ENCODE measurements around the gene SEC63.
"Not testable (repeated sequence)": the region's sequence is repeated elsewhere in the genome, so short reads cannot be mapped to it uniquely, and the experiment has no call there.

The SEC63 gene

DNA sequence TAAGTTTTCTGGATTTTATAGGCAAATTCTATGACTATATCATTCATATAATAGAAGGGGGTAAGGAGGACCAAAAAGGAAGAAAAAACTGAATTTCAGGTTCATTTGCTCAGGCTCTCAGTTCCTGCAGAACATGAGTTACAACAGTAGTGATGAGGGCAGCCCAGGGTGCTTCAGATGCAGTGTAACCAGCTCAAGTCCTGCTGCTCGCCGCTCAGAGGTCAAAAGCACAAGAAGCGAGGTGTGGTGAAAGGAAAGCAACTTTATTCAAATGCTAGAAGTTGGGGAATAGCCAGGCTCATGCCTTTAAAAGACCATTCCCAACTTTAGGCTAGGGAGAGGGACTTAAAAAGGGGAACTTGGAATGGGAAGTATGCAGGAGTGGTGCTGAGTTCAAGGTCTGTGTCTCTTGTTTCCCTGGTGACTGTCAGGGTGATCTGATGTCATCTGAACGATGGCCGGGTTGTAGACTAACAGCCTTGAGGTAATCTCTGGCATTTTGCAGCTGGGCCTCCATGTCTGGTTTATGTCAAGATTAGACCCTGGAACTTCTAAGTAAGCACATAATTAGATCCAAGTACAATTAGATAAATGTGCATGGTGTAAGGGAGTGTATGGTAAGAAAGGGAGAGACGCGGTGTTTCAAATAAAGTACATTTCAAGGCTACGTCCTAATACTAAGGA lies 14.5 kb upstream of the SEC63 start:
- no peak for DNase-seq (ENCODE audit: low read depth in 2 of 2, low spot score in 1 of 2)

DNA sequence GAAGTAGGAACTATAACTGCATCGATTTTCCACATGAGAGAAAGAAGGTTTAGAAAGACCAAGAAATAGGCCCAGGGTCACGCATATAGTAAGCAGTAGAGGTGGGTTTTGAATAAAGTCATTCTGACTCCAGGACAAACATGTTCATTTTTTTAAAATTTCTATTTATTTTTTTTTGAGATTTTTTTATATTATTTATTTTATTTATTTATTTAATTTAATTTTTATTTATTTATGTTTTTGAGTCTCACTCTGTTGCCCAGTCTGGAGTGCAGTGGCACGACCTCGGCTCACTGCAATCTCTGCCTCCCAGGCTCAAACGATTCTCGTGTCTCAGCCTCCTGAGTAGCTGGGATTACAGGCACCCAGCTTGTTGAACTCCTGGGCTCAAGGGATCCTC lies 13.2 kb upstream of the SEC63 start:
- DNase-seq (ENCODE audit: low read depth in 2 of 2, low spot score in 1 of 2): no peak

DNA sequence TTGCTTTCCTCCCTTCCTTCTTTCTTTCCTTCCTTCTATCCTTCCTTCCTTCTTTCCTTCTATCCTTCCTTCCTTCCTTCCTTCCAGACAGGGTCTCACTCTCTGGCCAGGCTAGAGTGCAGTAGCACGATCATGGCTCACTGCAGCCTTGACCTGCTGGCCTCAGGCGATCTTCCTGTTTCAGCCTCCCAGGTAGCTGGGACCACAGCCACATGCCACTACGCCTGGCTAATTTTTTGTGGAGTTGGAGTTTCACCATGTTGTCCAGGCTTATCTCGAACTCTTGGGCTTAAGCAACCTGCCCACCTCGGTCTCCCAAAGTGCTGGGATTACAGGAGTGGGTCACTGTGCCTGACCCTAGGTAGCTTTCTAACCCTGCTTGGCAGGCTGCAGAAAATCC lies 12.2 kb upstream of the SEC63 start:
- no peak for DNase-seq (ENCODE audit: low read depth in 2 of 2, low spot score in 1 of 2)

DNA sequence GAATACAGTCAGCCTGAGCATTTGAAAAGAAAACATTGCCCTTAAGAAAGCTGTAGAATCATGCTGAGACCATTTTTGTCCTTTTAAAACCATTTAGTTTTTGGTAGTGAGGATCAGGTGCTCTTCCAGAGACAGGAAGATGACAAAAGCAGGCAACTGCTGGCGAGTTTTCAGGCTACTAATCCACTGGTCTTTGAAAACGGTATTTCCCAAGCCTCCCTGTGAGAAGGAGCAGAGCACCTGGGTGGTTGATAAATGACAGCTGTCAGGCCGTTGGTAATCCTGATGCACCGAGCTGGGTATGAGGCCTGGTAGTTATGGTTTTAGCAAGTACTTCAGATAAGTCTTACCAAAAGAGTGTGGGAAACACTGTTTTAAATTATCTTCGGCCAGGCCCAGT lies 10.1 kb upstream of the SEC63 start:
- DNase-seq (ENCODE audit: low read depth in 2 of 2, low spot score in 1 of 2): no peak

DNA sequence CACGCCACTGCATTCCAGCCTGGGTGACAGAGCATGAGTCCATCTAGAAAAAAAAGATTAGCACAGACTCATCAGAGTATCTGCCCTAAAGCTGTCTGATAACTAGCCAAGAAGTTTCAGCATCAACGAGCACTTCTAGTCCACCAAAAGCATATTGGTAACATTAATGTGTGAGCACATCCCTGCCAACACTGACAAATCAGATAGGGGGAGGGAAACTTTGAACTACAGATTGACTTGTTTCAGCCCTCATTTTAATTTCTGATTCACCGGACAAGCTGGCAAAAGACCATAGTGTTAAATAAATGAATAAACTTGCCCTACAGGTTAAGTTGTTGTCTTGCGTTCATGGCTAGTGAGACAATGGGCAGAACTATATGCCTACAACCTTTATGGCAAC lies 7.7 kb upstream of the SEC63 start:
- DNase-seq (ENCODE audit: low read depth in 2 of 2, low spot score in 1 of 2): no peak

DNA sequence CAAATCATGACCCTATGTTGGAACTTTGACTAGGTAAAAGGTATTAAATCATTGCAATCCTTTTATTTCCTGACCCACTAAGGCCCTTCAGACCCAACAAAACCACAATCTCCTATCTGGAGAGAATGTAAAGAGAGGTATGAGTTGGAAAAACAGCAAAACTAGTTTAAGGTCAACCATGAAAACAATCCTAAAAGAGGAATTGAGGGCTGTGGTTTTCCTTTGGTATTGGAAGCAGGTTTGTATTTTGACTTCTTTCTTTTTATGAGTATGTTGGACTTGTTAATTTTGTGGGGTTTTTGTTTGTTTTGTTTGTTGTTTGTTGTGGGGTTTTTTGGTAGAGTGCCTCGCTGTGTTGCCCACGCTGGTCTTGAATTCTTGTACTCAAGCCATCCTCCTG lies 4.7 kb upstream of the SEC63 start:
- no peak for DNase-seq (ENCODE audit: low read depth in 2 of 2, low spot score in 1 of 2)

DNA sequence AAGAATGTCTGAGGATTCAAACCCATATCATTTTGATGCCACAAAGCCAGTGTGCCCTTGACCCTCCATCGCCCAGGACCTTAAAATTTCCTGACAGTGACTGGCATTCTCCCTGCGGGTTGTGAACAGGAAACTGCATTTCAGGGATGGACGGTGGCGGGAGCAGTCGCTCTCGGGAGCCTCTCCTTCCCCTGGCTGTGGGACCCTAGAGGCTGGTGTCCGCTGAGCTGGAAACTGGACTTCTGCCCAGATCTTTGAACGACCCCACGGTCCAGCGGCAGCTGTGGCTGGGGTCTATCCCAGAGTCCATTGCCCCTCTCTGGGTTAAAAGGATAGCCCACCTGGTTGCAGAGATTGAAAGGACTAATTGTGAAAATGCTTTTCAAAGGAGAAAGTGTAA lies 1.4 kb upstream of the SEC63 start:
- DNase-seq (ENCODE audit: low read depth in 2 of 2, low spot score in 1 of 2): no peak

DNA sequence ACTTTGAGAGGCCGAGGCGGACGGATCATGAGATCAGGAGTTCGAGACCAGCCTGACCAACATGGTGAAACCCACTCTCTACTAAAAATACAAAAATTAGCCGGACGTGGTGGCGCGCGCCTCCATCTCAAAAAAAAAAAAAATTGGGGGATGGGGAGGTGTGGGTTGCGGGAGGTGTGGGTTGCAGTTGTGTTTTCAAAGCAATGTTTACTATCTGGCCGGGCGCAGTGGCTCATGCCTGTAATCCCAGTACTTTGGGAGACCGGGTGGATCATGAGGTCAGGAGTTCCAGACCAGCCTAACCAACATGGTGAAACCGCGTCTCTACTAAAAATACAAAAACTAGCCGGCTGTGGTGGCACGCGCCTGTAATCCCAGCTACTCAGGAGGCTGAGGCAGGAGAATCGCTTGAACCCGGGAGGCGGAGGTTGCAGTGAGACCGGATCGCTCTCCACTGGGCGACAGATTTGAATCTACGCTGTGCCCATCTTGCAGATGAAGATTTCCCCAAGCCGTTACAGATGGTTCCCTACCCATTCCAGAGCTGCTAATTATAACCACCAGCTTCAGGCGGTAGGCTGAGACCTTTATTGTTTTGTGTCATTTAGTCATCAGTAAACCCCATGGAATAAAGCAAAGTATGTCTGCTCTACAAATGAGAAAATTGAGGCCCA lies 818 bp upstream of the SEC63 start:
- DNase-seq (ENCODE audit: low read depth in 2 of 2, low spot score in 1 of 2): not testable (repeated sequence)

DNA sequence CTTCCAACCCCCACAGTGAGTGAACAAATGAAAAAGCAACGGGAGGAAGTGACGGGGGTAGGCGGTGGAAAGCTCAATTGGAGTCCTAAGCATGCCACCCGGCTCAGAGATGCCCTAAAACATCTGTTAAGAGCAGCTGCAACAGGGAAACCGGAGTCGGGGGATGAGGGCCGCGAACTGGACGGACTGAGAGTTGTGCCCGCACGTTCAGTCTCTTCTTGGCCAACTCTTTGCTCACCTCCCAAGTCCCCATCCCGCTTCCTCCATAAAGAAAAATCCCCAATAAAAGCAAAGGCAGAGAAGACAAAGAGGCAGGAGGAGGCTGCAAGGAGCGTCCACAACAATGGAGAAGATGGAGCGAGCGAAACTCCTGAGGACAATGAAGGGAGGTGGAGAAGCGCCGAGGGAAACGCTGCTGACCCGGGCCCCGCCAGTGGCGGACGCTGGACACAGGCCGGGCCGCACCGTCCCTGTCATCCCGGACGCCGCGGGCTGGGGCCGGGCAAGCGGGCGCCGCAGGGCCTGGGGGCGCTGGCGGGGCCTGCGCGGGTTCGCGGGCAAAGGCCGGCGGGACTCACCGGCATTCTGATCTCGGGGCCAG lies 600 bp downstream of the SEC63 start:
- peak; percentile 31 to 35 for DNase-seq (ENCODE audit: low read depth in 2 of 2, low spot score in 1 of 2)

DNA sequence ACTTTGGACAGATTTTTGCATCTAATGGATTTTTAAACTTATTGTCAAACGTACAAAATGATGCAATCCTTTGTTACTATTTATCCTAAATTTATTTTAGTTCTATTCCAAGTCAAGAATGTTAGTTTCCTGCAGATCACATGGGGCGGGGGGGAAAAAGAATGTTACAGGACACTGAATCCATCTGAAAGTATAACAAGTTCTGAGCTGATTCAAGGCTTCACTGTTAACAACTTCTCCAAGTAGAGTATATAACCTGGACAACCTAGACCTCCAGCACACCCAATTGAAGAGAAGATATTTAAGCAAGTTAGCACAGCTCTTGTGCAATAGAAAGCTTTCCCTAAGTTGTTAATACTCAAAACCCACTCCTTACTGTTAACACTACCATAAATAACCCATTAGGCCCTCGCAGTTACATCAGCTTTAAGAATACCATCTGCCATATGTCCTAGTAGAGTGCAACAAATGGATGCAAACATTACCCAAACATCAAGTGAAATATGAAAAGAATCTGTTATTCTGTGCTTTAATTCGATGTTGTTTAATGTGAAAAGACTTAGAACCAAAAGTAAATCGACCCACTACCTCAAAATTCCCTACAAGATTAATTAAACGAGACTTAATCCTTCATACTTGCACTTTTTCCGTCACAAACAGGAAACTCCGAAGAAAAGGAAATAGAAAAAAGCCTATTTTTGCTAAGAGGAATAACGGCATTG lies 1.3 kb downstream of the SEC63 start:
- no peak for DNase-seq (ENCODE audit: low read depth in 2 of 2, low spot score in 1 of 2)

DNA sequence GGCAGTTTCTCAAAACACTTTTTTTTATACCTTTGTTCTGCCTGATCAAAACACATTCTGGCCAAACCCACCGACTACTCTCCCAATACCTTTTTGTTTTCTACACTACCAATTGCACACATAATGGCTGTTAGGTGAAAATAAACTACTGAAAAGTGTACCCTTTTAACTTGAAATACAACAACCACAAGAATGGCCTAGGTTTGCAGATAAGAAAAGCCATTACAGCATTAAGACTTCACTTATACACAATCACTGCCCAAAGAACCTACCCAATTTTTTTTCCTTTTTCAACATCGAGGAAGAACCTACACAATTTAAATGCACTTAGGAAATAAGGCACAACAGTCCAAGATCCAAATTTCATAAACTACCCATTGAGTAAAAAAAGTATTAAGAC lies 1.8 kb downstream of the SEC63 start:
- DNase-seq (ENCODE audit: low read depth in 2 of 2, low spot score in 1 of 2): no peak

DNA sequence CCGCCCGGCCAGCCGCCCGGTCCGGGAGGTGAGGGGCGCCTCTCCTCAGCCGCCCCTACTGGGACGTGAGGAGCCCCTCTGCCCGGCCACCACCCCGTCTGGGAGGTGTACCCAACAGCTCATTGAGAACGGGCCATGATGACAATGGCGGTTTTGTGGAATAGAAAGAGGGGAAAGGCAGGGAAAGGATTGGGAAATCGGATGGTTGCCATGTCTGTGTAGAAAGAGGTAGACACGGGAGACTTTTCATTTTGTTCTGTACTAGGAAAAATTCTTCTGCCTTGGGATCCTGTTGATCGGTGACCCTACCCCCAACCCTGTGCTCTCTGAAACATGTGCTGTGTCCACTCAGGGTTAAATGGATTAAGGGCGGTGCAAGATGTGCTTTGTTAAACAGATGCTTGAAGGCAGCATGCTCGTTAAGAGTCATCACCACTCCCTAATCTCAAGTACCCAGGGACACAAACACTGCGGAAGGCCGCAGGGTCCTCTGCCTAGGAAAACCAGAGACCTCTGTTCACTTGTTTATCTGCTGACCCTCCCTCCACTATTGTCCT lies 4.1 kb downstream of the SEC63 start:
- not testable (repeated sequence) for DNase-seq (ENCODE audit: low read depth in 2 of 2, low spot score in 1 of 2)

DNA sequence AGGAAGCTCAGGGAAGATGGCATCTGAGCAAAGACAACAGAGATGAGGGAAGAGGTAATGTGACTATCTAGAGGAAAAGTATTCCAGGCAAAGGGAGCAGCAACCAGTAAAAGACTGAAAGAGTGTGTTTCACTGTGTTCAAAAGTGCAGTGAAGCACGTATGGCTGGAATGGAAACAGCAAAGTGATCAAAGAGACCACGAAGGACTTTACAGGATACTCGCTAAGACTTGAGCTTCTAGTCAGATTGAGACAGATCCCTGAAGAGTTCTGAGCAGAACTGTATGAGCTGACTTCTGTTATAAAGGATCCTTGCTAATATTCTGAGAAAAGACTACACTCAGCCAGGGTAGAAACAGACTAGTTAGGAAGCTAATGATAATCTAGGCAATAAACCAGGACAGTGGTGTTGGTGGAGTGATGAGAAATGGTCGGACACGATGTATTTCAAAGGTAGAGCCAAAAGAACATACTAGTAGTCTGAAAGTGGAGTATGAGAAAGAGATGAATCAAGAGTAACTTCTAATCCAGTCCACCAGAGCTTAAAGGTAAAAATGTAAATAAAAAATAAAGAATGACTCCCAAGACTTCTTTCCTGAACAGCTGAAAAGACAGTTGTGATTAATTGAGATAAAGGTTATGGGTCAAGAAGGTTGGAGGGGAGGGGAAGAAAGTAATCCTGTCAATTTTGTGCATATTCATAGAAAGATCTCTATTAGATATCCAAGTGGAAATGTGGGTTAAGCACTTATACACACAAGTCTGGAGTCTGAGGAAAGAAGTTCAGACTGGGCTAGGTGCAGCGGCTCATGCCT lies 14.2 kb downstream of the SEC63 start:
- DNase-seq (ENCODE audit: low read depth in 2 of 2, low spot score in 1 of 2): no peak

DNA sequence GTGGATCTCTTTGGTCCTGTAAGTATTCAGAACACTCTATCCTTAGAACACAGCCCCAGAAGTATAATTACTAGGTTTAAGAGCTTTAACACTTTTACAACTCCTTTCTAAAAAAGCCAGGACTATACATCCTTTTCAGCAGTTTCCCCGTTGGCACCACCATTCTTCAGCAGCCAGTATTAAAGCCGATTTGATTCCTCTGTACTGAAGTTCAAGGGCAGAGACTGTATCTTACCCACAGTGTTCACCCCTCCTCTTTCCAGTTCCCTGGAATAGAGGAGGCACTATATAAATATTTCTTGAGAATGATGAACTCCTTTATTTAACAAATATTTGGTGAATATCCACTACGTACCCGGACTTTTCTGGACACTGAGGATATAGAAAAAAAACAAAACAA lies 15.9 kb downstream of the SEC63 start:
- DNase-seq (ENCODE audit: low read depth in 2 of 2, low spot score in 1 of 2): no peak

DNA sequence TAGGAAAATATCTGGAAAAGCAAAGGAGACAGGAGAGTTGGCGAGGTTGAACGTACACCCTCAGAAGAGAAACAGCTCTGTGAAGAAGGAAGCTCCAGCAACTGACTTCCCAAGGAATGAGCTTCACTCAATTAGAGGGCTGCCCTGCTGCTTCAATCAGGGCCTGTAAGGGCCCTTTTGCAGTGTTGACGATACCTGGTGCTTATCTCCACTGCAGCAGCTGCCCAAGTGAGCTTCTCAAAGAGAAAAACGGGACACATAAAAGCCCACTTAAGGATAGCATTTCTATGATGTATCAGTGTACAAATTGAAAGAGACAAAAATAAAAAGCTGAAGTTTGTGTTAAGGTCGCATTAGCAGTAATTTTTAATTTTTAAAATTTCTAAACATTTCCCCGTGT lies 16.4 kb downstream of the SEC63 start:
- DNase-seq (ENCODE audit: low read depth in 2 of 2, low spot score in 1 of 2): no peak

DNA sequence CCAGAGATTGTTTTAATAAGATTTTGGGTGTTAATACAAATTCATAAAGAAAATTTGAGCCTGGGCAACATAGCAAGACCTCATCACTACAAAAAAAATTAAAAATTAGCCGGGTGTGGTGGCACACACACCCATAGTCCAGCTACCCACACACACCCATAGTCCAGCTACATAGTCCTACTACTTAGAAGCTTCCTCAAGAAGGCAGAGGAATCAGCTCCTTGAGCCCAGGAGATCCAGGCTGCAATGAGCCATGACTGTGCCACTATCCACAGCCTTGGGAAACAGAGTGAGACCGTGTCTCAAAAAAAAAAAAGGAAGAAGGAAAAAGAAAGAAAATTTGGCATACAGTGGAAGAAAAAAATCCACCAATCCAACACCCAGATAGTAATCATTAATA lies 16.8 kb downstream of the SEC63 start:
- no peak for DNase-seq (ENCODE audit: low read depth in 2 of 2, low spot score in 1 of 2)

DNA sequence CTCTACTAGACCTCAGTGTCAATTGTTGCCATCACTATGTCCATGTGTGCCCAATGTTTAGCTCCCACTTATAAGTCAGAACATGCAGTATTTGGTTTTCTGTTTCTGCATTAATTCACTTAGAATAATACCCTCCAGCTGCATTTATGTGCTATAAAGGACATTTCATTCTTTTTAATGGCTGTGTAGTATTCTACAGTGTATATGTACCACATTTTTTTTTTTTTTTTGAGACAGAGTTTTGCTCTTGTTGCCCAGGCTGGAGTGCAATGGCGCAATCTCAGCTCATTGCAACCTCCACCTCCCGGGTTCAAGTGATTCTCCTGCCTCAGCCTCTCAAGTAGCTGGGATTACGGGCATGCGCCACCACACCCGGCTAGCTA lies 21.1 kb downstream of the SEC63 start:
- DNase-seq (ENCODE audit: low read depth in 2 of 2, low spot score in 1 of 2): not testable (repeated sequence)

DNA sequence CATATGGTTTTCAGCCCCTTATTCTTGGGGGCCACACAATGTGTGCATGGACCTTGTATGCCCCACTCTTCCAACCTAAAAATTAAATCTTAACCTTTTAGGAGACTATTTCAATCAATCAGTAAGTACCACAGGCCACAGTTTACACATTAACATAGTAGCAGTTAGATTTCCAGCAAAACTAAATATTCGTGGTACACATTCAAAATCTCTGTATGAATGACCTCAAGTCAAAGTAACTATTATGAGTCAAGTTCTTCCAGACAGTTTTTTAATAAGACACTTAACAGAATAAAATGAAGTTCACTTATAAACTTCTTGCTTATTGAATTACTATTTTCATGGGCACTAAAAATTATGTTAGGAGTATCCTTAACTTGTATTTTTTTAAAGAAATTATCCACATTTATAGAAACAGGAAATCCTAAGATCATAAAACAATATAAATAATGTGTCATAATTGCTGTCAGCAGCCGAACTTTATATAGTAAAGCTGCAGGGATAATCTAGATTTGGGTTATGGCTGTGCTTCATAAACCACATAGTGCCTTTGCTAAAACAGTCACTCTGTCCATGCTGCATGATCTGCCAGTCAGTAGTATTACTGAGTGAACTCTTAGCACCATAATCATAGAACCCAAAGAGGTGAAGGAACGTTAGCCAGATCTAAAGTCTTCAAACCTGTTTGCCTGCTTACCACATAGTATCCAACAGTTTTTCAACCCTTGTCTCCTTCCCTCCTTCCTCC lies 21.7 kb downstream of the SEC63 start:
- no peak for DNase-seq (ENCODE audit: low read depth in 2 of 2, low spot score in 1 of 2)

DNA sequence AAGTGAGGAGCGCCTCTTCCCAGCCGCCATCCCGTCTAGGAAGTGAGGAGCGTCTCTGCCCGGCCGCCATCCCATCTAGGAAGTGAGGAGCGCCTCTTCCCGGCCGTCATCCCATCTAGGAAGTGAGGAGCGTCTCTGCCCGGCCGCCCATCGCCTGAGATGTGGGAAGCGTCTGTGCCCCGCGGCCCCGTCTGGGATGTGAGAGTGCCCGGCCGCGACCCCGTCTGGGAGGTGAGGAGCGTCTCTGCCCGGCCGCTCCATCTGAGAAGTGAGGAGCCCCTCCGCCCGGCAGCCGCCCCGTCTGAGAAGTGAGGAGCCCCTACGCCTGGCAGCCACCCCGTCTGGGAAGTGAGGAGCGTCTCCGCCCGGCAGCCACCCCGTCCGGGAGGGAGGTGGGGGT lies 23.8 kb downstream of the SEC63 start:
- DNase-seq (ENCODE audit: low read depth in 2 of 2, low spot score in 1 of 2): not testable (repeated sequence)

DNA sequence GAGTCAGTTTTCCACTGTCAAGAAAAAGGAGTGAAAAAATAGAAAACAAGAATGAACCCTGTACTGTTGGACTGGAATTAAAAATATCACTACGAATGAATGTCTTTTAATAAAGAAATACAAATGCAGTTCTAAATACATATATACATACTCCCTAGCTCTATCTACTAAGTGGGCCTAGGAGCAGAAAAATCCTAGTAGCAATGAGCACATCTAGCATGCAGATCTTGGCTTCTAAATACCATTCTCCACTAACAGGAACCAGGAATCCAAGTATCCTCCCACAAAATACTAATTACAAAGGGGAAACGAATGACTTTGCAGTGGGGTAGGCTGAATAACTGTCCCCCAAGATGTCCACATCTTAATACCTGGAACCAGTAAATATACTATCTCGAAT lies 25.4 kb downstream of the SEC63 start:
- no peak for DNase-seq (ENCODE audit: low read depth in 2 of 2, low spot score in 1 of 2)
